Duodenal mucosa (tissue), 2 donors: ENCODE results near the gene ANKRD11.
A peak's percentile ranks its signal among the peaks of the same experiment; 100 is the strongest.

Experiments
- H3K27ac ChIP-seq: one replicate; pipeline ENCODE4 v1.7.0; 2013; ENCODE audit warnings: low read depth, low read length
- H3K27me3 ChIP-seq, 2 donors: one replicate each; pipeline ENCODE4 v1.7.0; 2013; ENCODE audit warnings: low read length in 2 of 2, control low read depth in 1 of 2; ENCODE audit not compliant: insufficient read depth in 2 of 2, control insufficient read depth in 1 of 2
- H3K36me3 ChIP-seq, 2 donors: one replicate each; pipeline ENCODE4 v1.7.0; 2013; ENCODE audit warnings: low read length in 2 of 2, control low read depth in 1 of 2; ENCODE audit not compliant: insufficient read depth in 2 of 2, control insufficient read depth in 1 of 2
- H3K4me1 ChIP-seq, 2 donors: one replicate each; pipeline ENCODE4 v1.7.0; 2013; ENCODE audit warnings: low read length in 2 of 2, control low read depth in 1 of 2; ENCODE audit not compliant: insufficient read depth in 2 of 2, control insufficient read depth in 1 of 2
- H3K4me3 ChIP-seq, 2 donors: one replicate each; pipeline ENCODE4 v1.7.0; 2013; ENCODE audit warnings: low read length in 2 of 2, low read depth in 1 of 2
- H3K9ac ChIP-seq, 2 donors: one replicate each; pipeline ENCODE4 v1.7.0; 2013; ENCODE audit warnings: low read length in 2 of 2, low read depth in 1 of 2
- H3K9me3 ChIP-seq, 2 donors: one replicate each; pipeline ENCODE4 v1.7.0; 2013; ENCODE audit warnings: low read length in 2 of 2, control low read depth in 1 of 2; ENCODE audit not compliant: control insufficient read depth in 1 of 2

The ANKRD11 gene

GRCh38 chr16:89490439-89491237 is at the start of gene ANKRD11:
Gene ANKRD11 (minus strand): TSS chr16:89490561. CDS start chr16:89317019, 173,542 bp downstream.
- H3K4me3 ChIP-seq: peak within 1 kb of the TSS; percentile 76 to 89
- H3K9me3 ChIP-seq: no peaks in the 10 kb centered on the region
- H3K36me3 ChIP-seq: peaks cover 0 to 2% of the 10 kb centered on the region in 2 donors
- H3K9ac ChIP-seq: peak within 1 kb of the TSS; percentile 76 to 84
- H3K27ac ChIP-seq: peak within 1 kb of the TSS; percentile 88
- no peaks in the 10 kb centered on the region for H3K27me3 ChIP-seq
- peaks cover 35% of the 10 kb centered on the region in 2 donors for H3K4me1 ChIP-seq

GRCh38 chr16:89538286-89538685 is 47.9 kb upstream of the ANKRD11 start:
- H3K9me3 ChIP-seq: no peaks in the 10 kb centered on the region
- H3K27me3 ChIP-seq: no peaks in the 10 kb centered on the region
- H3K27ac ChIP-seq: no peak overlapping the region
- peaks cover 23 to 25% of the 10 kb centered on the region in 2 donors for H3K4me1 ChIP-seq
- peaks cover 34 to 55% of the 10 kb centered on the region in 2 donors for H3K36me3 ChIP-seq
- H3K9ac ChIP-seq: no peak overlapping the region
- H3K4me3 ChIP-seq: no peak overlapping the region

GRCh38 chr16:89537549-89537925 is 47.2 kb upstream of the ANKRD11 start:
- Histone ChIP-seq H3K27ac (no peak overlapping the region), H3K4me1 (peaks cover 23 to 25% of the 10 kb centered on the region in 2 donors), H3K9ac (no peak overlapping the region), H3K36me3 (peaks cover 34 to 57% of the 10 kb centered on the region in 2 donors), H3K4me3 (no peak overlapping the region), H3K27me3 (no peaks in the 10 kb centered on the region), H3K9me3 (no peaks in the 10 kb centered on the region)

GRCh38 chr16:89536886-89537548 is 46.7 kb upstream of the ANKRD11 start:
- Histone ChIP-seq H3K9ac (peak overlapping the region; percentile 7 to 42), H3K27ac (peak overlapping the region; percentile 55), H3K4me1 (peaks cover 23 to 25% of the 10 kb centered on the region in 2 donors), H3K36me3 (peaks cover 35 to 62% of the 10 kb centered on the region in 2 donors), H3K4me3 (no peak overlapping the region), H3K27me3 (no peaks in the 10 kb centered on the region), H3K9me3 (no peaks in the 10 kb centered on the region)

- Histone ChIP-seq H3K9me3 (no peaks in the 10 kb centered on the region), H3K36me3 (peaks cover 39 to 64% of the 10 kb centered on the region in 2 donors), H3K4me3 (no peak overlapping the region), H3K9ac (peak overlapping the region in 1 of 2 donors; percentile 42), H3K27ac (peak overlapping the region; percentile 55), H3K27me3 (no peaks in the 10 kb centered on the region), H3K4me1 (peaks cover 23 to 25% of the 10 kb centered on the region in 2 donors)
These were observed 46.0 kb upstream of the ANKRD11 start for GRCh38 chr16:89536371-89536770.

- Histone ChIP-seq H3K27me3 (no peaks in the 10 kb centered on the region), H3K9ac (peak overlapping the region; percentile 13 to 28), H3K27ac (no peak overlapping the region), H3K4me3 (peak overlapping the region; percentile 1 to 25), H3K36me3 (peaks cover 51 to 76% of the 10 kb centered on the region in 2 donors), H3K4me1 (peaks cover 23 to 25% of the 10 kb centered on the region in 2 donors), H3K9me3 (no peaks in the 10 kb centered on the region)
These were observed 43.9 kb upstream of the ANKRD11 start for GRCh38 chr16:89534252-89534756.

GRCh38 chr16:89531821-89532526 is 41.6 kb upstream of the ANKRD11 start:
- H3K36me3 ChIP-seq: peaks cover 43 to 74% of the 10 kb centered on the region in 2 donors
- H3K9ac ChIP-seq: no peak overlapping the region
- H3K4me3 ChIP-seq: no peak overlapping the region
- no peaks in the 10 kb centered on the region for H3K9me3 ChIP-seq
- H3K4me1 ChIP-seq: peaks cover 22 to 25% of the 10 kb centered on the region in 2 donors
- no peaks in the 10 kb centered on the region for H3K27me3 ChIP-seq
- H3K27ac ChIP-seq: no peak overlapping the region

GRCh38 chr16:89530401-89531381 is 40.3 kb upstream of the ANKRD11 start:
- no peak overlapping the region for H3K4me3 ChIP-seq
- H3K9ac ChIP-seq: no peak overlapping the region
- no peaks in the 10 kb centered on the region for H3K27me3 ChIP-seq
- peaks cover 51 to 82% of the 10 kb centered on the region in 2 donors for H3K36me3 ChIP-seq
- H3K4me1 ChIP-seq: peaks cover 16 to 17% of the 10 kb centered on the region in 2 donors
- no peaks in the 10 kb centered on the region for H3K9me3 ChIP-seq
- no peak overlapping the region for H3K27ac ChIP-seq

GRCh38 chr16:89529097-89529496 is 38.7 kb upstream of the ANKRD11 start:
- Histone ChIP-seq H3K27me3 (no peaks in the 10 kb centered on the region), H3K4me1 (peaks cover 0 to 2% of the 10 kb centered on the region in 2 donors), H3K4me3 (no peak overlapping the region), H3K36me3 (peaks cover 48 to 83% of the 10 kb centered on the region in 2 donors), H3K9me3 (no peaks in the 10 kb centered on the region), H3K9ac (no peak overlapping the region), H3K27ac (no peak overlapping the region)
